Erythroblast (primary cell): Measurements from ENCODE around the gene LRCH2.

Source experiments
- GATA1 ChIP-seq: IDR thresholded peaks from 2 replicates; pipeline ENCODE4 v1.6.1; 2011; ENCODE audit warnings: low read depth, mild to moderate bottlenecking, control low read depth, low read length, moderate library complexity
- POLR2A ChIP-seq: IDR thresholded peaks from 2 replicates; pipeline ENCODE4 v1.6.1; 2011; ENCODE audit warnings: mild to moderate bottlenecking, low read length

DNA sequence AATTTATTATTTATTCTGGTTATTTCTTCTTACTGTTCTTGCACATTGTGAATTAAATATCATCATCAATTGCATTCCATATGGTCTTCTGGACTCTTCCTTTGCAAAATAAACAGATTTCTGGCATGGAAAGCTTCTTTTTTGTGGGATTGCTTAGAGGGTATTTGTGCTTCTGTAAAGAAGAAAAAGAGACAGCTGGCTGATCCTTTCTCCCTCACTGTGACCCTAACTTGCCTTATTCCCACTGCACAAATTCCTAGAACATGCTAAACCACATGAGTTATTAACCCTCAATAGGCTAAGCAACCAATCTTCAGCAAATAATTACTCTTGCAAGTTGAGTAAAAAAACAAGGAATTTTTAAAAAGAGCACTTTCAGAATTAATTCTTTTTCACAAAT, 23.8 kb upstream of the LRCH2 start:
- no peak for TF ChIP-seq POLR2A
- no peak for TF ChIP-seq GATA1
